SK-N-SH treated with all-trans-retinoic acid at 6 μM for 48 hours (cell line): ENCODE results near the gene ZIK1.

Source experiments
- PPARA ChIP-seq: fragments of 250-450 bp; sonication (Bioruptor Pico); IDR thresholded peaks from 2 replicates; pipeline ENCODE4 v1.5.0; 2020; ENCODE audit warnings: mild to moderate bottlenecking, borderline replicate concordance
- ZNF565 ChIP-seq: fragments of 450-650 bp; formaldehyde crosslinking; conservative IDR thresholded peaks from 2 replicates; pipeline ENCODE4 v1.5.0; 2020; ENCODE audit warnings: low read depth, mild to moderate bottlenecking, moderate library complexity

- TF ChIP-seq PPARA (CRISPR knock-in tag) (no peak), ZNF565 (CRISPR knock-in tag) (no peak)
Measured at GRCh38 chr19:57583521-57584416, at the start of gene ZIK1.
